NCI-H82 treated with DMSO at 0.1 percent for 48 hours (cell line): ENCODE data around the gene CUL1.

Source experiments
- DNase-seq: peaks from one replicate; lab custom pipeline; 2025; ENCODE audit not compliant: unreplicated experiment; lab: John Stamatoyannopoulos, UW

Gene CUL1

GRCh38 chr7:148715027-148715426 is 16.3 kb downstream of the CUL1 start:
- no peak for DNase-seq

GRCh38 chr7:148717266-148717793 is 18.6 kb downstream of the CUL1 start:
- DNase-seq: no peak

GRCh38 chr7:148718431-148718830 is 19.7 kb downstream of the CUL1 start:
- DNase-seq: no peak

- DNase-seq: no peak
These were observed 21.1 kb downstream of the CUL1 start for GRCh38 chr7:148719753-148720152.

- no peak for DNase-seq
These were observed 21.8 kb downstream of the CUL1 start for GRCh38 chr7:148720472-148720871.

GRCh38 chr7:148721390-148721789 is 22.7 kb downstream of the CUL1 start:
- no peak for DNase-seq

- no peak for DNase-seq
These were observed 23.9 kb downstream of the CUL1 start for GRCh38 chr7:148722340-148723165.

GRCh38 chr7:148723166-148723559 is 24.5 kb downstream of the CUL1 start:
- no peak for DNase-seq

- DNase-seq: no peak
These were observed 25.1 kb downstream of the CUL1 start for GRCh38 chr7:148723846-148724245.

GRCh38 chr7:148726385-148726784 is 27.7 kb downstream of the CUL1 start:
- DNase-seq: no peak

GRCh38 chr7:148727501-148728278 is 29.0 kb downstream of the CUL1 start:
- DNase-seq: no peak

- no peak for DNase-seq
These were observed 31.5 kb downstream of the CUL1 start for GRCh38 chr7:148729984-148730733.

- no peak for DNase-seq
These were observed 34.2 kb downstream of the CUL1 start for GRCh38 chr7:148732862-148733261.

GRCh38 chr7:148733496-148733895 is 34.8 kb downstream of the CUL1 start:
- no peak for DNase-seq

- no peak for DNase-seq
These were observed 36.4 kb downstream of the CUL1 start for GRCh38 chr7:148735141-148735540.

- no peak for DNase-seq
These were observed 37.3 kb downstream of the CUL1 start for GRCh38 chr7:148735967-148736366.

- no peak for DNase-seq
These were observed 40.2 kb downstream of the CUL1 start for GRCh38 chr7:148738737-148739535.

GRCh38 chr7:148746135-148746534 is 47.4 kb downstream of the CUL1 start:
- DNase-seq: no peak

GRCh38 chr7:148747274-148747673 is 48.6 kb downstream of the CUL1 start:
- no peak for DNase-seq
